ENCODE data around the gene LBP. TPM values are rescaled to one million over a fixed set of nuclear protein-coding genes. Genes with fewer than 3 reads are reported as not detected.

Gene LBP
- total and polyA plus RNA-seq, 2 of the 13 experiments (the other 11 are each of a cell fraction or from before 2014, with no cell fraction given), result 0.07 to 0.20 TPM

DNA sequence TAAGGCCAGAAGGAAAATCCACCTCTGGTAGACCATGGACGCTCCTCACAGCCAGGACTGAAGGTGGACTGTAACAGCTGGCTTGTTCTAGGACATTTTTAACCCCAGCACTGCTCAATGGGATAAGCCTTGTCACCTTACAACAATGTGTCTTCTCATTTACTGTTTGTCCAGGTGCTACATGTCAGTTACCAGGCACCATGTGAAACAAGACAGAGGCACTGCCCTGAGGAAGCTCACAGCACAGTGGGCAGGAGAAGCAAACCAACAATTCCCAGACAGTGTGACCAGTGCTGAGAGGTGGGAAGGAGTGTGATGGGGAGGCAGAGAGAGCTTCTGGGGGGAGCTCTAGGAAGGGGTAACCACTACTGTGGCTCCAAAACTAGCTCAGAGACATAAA, 78.1 kb downstream of the LBP start:
- H3K4me3 ChIP-seq (replicated peaks in 1 of 3; ENCODE audit: insufficient read depth in 1 of 3, low read depth in 2 of 3, low read length in 3 of 3), result no peak overlapping the region
- CTCF ChIA-PET (ENCODE audit: low intra/inter-chr PET ratio, low total read pairs), result no interaction called here
- no peak overlapping the region for H3K27ac ChIP-seq (ENCODE audit: extremely low read length, insufficient read depth, low read length)
- 100% methylated on average over 1 of the region's 1 CpG for WGBS (ENCODE audit: low lambda C conversion rate)
- no peaks in the 10 kb centered on the region for H3K27me3 ChIP-seq (ENCODE audit: control insufficient read depth in 1 of 2, insufficient read depth in 2 of 2, low read length in 2 of 2)
- peaks cover 88 to 99% of the 10 kb centered on the region in 2 experiments for H3K36me3 ChIP-seq (replicated peaks in 1 of 2; ENCODE audit: control insufficient read depth in 1 of 2, insufficient read depth in 2 of 2, low read length in 2 of 2)
- H3K4me1 ChIP-seq (ENCODE audit: insufficient read depth, low read length), result peaks cover 14% of the 10 kb centered on the region; the same call in 1 of the 2 replicates
- H2AFZ ChIP-seq (ENCODE audit: low read length), result no peak overlapping the region
- BruUV-seq (replicated peaks), result no TSS peak
- H3K79me2 ChIP-seq (ENCODE audit: insufficient read depth, low read length), result peaks cover 53% of the 10 kb centered on the region
- POLR2A ChIA-PET, result interaction anchor here (1.9 to 5.2 kb wide), 2 partner anchors 10 to 24 kb away, joined by 7 to 48 read pairs; partner anchors contain the start of gene SNHG17
- no peak overlapping the region for H3K9ac ChIP-seq (ENCODE audit: insufficient read depth, low read depth, low read length)
- peaks cover 65% of the 10 kb centered on the region for H4K20me1 ChIP-seq (ENCODE audit: insufficient read depth, low read length)
- H3K9me3 ChIP-seq (ENCODE audit: low read length), result no peaks in the 10 kb centered on the region
- in situ Hi-C loops (cut with HindIII; ENCODE audit: extremely low pct_ligation_motif_present, low pct_unique_long_range_greater_than_20kb), result loop anchor here (25.0 kb wide), 1 partner anchor 362 kb away; no protein-coding TSS in a partner anchor
- no peak overlapping the region for H3K4me2 ChIP-seq (ENCODE audit: low read depth, low read length)
- intact Hi-C loops (cut with micrococcal nuclease; ENCODE audit: unreplicated experiment), result loop anchor here (5.0 kb wide), 1 partner anchor 1837 kb away; no protein-coding TSS in a partner anchor
- TF ChIP-seq POLR2A (IDR thresholded peaks at IDR 0.05; ENCODE audit: insufficient read depth in 1 of 2, low read depth in 2 of 2, low read length in 2 of 2) (peak in 1 of 2 experiments; percentile 36; a peak in 2 of 4 replicates), RBM22 (optimal IDR thresholded peaks at IDR 0.05; ENCODE audit: low read length) (peak; percentile 10), AKAP8 (CRISPR knock-in tag; IDR thresholded peaks at IDR 0.05) (no peak)
- no peak for FAIRE-seq
- peak; percentile 2; the same call in 1 of the 3 replicates for ATAC-seq
- DNase-seq (ENCODE audit: low spot score), result no peak

DNA sequence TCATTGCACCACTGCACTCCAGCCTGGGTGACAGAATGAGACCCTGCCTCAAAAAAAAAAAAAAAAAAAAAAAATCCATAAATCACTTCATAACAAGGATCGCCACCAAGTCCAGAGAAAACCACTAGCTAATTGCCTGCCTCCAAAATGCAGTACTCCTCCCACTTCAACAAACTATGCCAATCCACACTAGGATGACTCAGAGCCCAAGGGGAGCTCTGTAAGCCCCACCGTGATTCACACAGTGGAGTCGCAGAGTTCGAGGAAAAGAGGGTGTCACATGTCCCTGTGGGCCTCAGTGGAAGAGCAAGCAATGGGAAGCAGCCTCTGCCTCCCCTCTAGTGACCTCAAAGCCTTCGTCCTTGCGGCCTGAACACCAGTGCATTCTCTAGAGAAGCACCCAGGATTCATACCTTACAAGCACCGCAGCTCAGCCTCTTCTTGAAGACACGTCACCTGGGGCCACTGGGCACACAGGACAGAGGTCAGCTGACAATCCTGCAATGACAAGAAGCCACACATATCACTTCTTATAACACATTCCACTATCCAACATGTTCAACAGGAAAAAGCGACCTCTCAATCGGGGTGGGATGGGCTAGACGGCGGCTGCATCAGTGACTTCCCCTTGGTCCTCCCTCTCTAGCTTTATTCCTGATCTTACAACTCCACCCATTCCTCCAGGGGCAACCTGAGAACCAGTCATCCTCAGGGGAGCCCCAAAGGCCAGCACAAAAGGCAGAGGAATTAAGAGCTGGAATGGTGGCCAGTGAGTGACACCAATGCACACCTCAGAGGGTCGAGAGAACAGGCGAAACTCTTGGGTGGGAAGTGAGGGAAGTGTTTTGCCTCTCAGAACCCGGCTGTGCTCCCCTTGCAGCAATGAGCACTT, 80.0 kb downstream of the LBP start:
- Histone ChIP-seq H3K27ac (ENCODE audit: extremely low read length, insufficient read depth, low read length) (no peak overlapping the region), H3K27me3 (ENCODE audit: control insufficient read depth in 1 of 2, insufficient read depth in 2 of 2, low read length in 2 of 2) (no peaks in the 10 kb centered on the region), H4K20me1 (ENCODE audit: insufficient read depth, low read length) (peaks cover 77% of the 10 kb centered on the region), H2AFZ (ENCODE audit: low read length) (no peak overlapping the region), H3K79me2 (ENCODE audit: insufficient read depth, low read length) (peaks cover 65% of the 10 kb centered on the region), H3K9me3 (ENCODE audit: low read length) (no peaks in the 10 kb centered on the region), H3K36me3 (replicated peaks in 1 of 2; ENCODE audit: control insufficient read depth in 1 of 2, insufficient read depth in 2 of 2, low read length in 2 of 2) (peaks cover 82 to 96% of the 10 kb centered on the region in 2 experiments), H3K4me3 (replicated peaks in 1 of 3; ENCODE audit: insufficient read depth in 1 of 3, low read depth in 2 of 3, low read length in 3 of 3) (no peak overlapping the region), H3K9ac (ENCODE audit: insufficient read depth, low read depth, low read length) (no peak overlapping the region), H3K4me1 (ENCODE audit: insufficient read depth, low read length) (peaks cover 21% of the 10 kb centered on the region), H3K4me2 (ENCODE audit: low read depth, low read length) (no peak overlapping the region)
- POLR2A ChIA-PET, result interaction anchor here (0.8 to 5.2 kb wide), 5 partner anchors 8 to 22 kb away, joined by 3 to 48 read pairs (median 3); partner anchors contain the start of gene SNHG17
- DNase-seq (ENCODE audit: low spot score) (peak; percentile 40), ATAC-seq (peak; percentile 13; the same call in 2 of the 3 replicates), FAIRE-seq (no peak)
- WGBS (ENCODE audit: low lambda C conversion rate), result 90% methylated on average over 15 of the region's 15 CpGs
- CTCF ChIA-PET (ENCODE audit: low intra/inter-chr PET ratio, low total read pairs), result no interaction called here
- in situ Hi-C loops (cut with HindIII; ENCODE audit: extremely low pct_ligation_motif_present, low pct_unique_long_range_greater_than_20kb), result loop anchor here (25.0 kb wide), 1 partner anchor 311 kb away; the partner anchor contains the start of gene ACTR5
- BruUV-seq (replicated peaks), result no TSS peak
- intact Hi-C loops (cut with micrococcal nuclease; ENCODE audit: unreplicated experiment), result no loop called here
- TF ChIP-seq ZNF432 (CRISPR knock-in tag; IDR thresholded peaks at IDR 0.05; ENCODE audit: borderline replicate concordance) (no peak), ZNF850 (CRISPR knock-in tag; conservative IDR thresholded peaks at IDR 0.05) (no peak), SRY (CRISPR knock-in tag; IDR thresholded peaks at IDR 0.05) (no peak), MZF1 (CRISPR knock-in tag; IDR thresholded peaks at IDR 0.05; ENCODE audit: borderline replicate concordance) (no peak), NRL (CRISPR knock-in tag; IDR thresholded peaks at IDR 0.05; ENCODE audit: borderline replicate concordance) (0 out of 2 replicates have a peak, but pooled peaks have one; percentile 25), ZNF263 (CRISPR knock-in tag; IDR thresholded peaks at IDR 0.05) (0 out of 2 replicates have a peak, but pooled peaks have one; percentile 19), ZNF143 (CRISPR knock-in tag; IDR thresholded peaks at IDR 0.05) (no peak), CBFB (CRISPR knock-in tag; IDR thresholded peaks at IDR 0.05) (no peak)
- TF ChIP-seq, protein P1, sequence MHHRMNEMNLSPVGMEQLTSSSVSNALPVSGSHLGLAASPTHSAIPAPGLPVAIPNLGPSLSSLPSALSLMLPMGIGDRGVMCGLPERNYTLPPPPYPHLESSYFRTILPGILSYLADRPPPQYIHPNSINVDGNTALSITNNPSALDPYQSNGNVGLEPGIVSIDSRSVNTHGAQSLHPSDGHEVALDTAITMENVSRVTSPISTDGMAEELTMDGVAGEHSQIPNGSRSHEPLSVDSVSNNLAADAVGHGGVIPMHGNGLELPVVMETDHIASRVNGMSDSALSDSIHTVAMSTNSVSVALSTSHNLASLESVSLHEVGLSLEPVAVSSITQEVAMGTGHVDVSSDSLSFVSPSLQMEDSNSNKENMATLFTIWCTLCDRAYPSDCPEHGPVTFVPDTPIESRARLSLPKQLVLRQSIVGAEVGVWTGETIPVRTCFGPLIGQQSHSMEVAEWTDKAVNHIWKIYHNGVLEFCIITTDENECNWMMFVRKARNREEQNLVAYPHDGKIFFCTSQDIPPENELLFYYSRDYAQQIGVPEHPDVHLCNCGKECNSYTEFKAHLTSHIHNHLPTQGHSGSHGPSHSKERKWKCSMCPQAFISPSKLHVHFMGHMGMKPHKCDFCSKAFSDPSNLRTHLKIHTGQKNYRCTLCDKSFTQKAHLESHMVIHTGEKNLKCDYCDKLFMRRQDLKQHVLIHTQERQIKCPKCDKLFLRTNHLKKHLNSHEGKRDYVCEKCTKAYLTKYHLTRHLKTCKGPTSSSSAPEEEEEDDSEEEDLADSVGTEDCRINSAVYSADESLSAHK (CRISPR knock-in tag; IDR thresholded peaks at IDR 0.05; ENCODE audit: borderline replicate concordance), result no peak
- TF ChIP-seq, protein P2, sequence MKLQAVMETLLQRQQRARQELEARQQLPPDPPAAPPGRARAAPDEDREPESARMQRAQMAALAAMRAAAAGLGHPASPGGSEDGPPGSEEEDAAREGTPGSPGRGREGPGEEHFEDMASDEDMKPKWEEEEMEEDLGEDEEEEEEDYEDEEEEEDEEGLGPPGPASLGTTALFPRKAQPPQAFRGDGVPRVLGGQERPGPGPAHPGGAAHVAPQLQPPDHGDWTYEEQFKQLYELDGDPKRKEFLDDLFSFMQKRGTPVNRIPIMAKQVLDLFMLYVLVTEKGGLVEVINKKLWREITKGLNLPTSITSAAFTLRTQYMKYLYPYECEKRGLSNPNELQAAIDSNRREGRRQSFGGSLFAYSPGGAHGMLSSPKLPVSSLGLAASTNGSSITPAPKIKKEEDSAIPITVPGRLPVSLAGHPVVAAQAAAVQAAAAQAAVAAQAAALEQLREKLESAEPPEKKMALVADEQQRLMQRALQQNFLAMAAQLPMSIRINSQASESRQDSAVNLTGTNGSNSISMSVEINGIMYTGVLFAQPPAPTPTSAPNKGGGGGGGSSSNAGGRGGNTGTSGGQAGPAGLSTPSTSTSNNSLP (IDR thresholded peaks at IDR 0.05; ENCODE audit: low read depth, low read length), result no peak
